ENCODE measurements around the gene PPM1E.
"Not testable (repeated sequence)": the region's sequence is repeated elsewhere in the genome, so short reads cannot be mapped to it uniquely, and the experiment has no call there.

The PPM1E gene

GRCh38 chr17:58850106-58850505, 94.5 kb downstream of the PPM1E start:
- not testable (repeated sequence) for DNase-seq

- no peak for DNase-seq
Observed at GRCh38 chr17:58865301-58865700, 109.6 kb downstream of the PPM1E start.

- no peak for DNase-seq
Observed at GRCh38 chr17:58870747-58871146, 115.1 kb downstream of the PPM1E start.

DNA sequence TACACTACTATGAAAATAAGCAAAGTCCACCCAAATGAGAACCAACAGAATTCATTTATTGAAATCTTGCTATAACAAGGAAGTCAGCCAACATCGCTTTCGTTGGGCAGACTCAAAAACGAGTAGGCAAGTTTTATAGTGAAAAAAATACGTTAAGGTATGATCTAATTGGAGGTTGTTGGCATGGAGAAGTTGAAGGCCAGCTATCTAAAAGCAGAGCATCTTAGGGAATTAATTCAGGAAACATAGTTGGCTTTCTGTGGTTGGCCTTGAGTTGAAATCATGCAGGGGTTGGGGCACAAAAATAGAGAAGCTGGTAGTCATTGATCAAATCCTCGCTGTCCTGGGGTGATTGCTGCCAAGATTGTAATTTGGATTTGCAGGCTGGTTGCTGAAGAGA, 118.3 kb downstream of the PPM1E start:
- no peak for DNase-seq

DNA sequence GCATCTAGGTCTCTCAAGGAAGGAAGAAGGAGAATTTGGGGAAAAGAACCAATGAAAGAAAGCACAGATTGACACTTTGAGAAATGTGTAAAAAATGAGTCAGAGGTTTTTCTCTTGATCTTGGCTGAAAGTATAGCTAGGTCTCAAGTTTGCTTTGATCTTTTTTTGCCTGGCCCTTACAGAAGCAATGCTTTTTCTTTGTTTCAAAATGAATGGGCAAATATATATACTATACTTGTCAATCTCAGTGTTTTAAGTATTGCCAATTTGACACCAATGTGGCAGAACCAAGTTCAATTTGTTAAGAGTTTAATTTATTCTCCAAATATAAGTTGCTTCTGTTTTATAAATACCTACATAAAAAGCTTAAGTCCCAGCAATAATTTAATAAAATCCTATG, 119.6 kb downstream of the PPM1E start:
- no peak for DNase-seq

DNA sequence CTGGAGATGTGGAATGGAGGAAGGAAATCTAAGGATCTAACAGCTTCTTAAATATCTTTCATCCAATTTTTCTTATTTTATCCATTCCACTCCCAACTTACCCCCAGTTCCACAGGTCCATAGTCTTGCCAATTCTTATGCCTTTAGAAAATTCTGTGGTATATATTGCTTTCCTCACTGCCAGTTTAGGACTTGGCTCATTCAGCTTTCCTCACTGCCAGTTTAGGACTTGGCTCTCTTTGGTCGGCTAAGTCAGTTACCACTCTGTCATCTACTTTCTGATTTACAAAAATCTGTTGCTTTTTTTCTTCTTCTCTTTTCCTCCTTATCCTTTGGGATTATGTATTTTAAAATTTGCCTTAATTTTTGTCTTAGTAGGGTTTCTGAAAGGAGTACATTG, 128.5 kb downstream of the PPM1E start:
- DNase-seq = no peak

GRCh38 chr17:58886514-58886913, 130.9 kb downstream of the PPM1E start:
- DNase-seq = no peak

- no peak for DNase-seq
Observed at GRCh38 chr17:58889928-58890327, 134.3 kb downstream of the PPM1E start.

- no peak for DNase-seq
Observed at GRCh38 chr17:58899191-58899590, 143.5 kb downstream of the PPM1E start.

GRCh38 chr17:58902322-58902721, 146.7 kb downstream of the PPM1E start:
- DNase-seq = no peak

GRCh38 chr17:58911741-58912343, 156.2 kb downstream of the PPM1E start:
- no peak for DNase-seq

- DNase-seq = no peak
Observed at GRCh38 chr17:58913552-58913951, 157.9 kb downstream of the PPM1E start.

DNA sequence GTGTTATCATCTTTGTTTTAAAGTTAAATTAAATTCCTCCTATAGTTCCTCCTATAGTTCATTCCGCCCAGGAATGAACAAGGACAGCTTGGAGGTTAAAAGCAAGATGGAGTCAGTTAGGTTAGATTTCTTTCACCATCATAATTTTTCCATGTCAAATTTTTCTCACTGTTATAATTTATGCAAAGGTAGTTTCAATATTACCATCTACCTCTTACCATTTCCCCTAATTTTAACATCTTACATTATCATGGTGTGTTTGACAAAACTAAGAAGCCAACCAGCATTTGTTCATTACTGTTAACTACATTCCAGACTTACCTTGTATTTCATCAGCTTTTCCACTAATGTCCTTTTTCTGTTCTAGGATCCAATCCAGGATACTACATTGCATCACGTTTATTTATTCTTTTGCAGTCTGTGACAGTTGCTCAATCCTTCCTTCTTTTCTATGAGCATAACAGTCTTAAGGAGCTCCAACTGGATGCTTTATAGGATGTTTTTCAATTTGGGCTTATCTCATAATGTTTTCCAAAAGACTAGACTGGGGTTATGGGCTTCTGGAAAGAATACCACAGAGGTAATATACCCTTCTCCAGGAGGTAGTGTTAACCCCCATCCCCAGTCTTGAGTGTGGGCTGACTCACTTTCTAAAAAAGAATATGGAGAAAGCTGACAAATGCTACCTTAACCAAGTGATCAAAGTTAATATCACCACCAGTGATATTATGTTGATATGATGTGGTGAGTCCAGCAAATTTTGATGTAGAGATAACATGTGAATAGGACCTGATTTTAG, 158.5 kb downstream of the PPM1E start:
- no peak for DNase-seq

DNA sequence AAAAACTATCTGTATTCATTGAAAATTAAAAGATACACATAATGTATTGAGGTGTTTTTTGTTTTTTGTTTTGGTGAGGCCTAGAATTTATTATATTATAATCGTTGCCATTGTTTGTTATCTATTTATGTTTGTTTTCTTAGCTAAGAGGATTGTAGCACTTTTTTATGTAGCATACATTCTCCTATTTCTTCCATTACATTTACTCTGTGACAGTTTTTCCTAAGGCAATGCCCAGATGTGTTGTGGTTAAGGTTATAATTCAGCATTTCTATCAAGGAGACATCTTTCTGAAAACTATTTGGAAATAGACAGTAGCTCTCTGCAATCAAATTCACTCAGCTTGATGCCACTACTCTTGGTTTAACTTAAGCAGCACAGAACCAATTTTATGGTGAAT, 161.6 kb downstream of the PPM1E start:
- DNase-seq = no peak

DNA sequence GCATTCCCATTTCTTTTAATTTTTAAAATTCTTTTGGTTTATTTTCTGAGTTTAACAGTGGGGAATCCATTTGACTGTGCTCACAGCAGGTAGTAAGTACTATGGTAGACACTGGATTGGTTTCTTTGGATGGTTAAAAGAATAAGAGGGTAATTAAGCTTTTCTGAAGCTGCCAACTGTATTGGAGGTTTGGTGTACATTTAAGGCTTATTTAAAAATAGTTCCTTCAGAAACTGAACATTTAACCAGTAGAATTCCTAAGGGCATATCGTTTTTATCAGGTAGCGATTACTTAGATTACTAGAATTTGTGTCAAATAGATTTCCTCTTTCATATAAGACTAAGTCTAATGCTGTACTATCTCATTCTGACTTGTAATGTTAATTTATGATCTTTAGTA, 162.4 kb downstream of the PPM1E start:
- DNase-seq = no peak

GRCh38 chr17:58918884-58919283, 163.2 kb downstream of the PPM1E start:
- DNase-seq = no peak

GRCh38 chr17:58920773-58921172, 165.1 kb downstream of the PPM1E start:
- DNase-seq = no peak

- no peak for DNase-seq
Observed at GRCh38 chr17:58932956-58933355, 177.3 kb downstream of the PPM1E start.

DNA sequence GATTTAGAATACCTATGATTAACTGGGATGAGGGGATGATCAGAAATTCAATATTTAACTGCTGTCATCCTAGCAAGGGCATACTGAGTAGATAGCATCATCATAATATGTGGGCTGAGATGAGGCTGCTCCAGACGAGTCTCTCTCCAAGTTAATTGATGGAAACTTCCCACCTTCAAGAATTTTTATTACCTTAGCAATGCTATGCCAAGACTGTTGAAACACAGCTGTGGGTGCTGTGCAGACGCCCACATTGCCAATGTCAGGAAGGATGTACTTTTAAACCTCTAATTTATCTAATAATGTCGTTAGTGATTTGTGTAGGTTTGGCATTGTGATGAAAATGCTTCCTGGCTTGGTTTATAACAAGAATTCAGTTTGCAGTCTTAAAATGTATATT, 180.6 kb downstream of the PPM1E start:
- no peak for DNase-seq

DNA sequence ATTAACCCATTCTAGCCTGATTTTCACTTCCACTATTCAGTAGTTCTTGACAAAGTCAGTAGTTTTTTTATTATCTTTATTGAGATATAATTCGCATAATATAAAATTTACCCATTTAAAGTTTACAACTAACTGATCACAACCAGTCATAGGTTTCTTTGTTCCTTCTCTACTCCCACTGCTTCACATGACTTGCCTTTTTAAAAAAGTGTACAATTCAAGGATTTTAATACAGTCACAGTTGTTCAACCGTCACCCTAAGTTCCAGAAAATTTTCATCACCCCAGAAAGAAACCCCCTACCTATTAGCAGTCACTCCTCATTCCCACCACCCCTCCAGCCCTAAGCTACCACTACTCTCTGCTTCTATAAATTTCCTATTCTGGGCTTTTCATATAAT, 188.5 kb downstream of the PPM1E start:
- no peak for DNase-seq

GRCh38 chr17:58947411-58947810, 191.8 kb downstream of the PPM1E start:
- no peak for DNase-seq

DNA sequence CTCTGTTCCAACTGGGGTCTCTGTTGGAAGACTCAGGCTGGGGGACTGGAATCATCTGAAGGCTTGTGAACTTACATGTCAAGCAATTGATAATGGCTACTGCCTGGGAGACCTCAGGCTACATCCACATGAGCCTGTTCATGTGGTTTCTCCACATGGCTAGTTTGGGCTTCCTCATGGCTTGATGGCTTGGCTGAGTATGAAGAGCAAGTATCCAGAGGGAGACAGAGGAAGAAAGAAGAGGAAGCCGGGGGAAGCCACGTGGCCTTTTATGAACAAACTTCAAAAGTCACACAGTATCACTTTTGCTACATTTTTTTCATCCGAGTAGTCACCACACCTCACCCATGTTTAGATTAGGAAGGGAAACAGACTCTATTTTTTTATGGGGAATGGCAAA, 192.2 kb downstream of the PPM1E start:
- no peak for DNase-seq

- not testable (repeated sequence) for DNase-seq
Observed at GRCh38 chr17:58954358-58954757, 198.7 kb downstream of the PPM1E start.

GRCh38 chr17:58956997-58957724, 201.5 kb downstream of the PPM1E start:
- DNase-seq = peak; percentile 70

All from kidney glomerular epithelial cell (primary cell).